Liver (tissue), 9 donors: ENCODE results near the gene HOXA7. TPM values are rescaled to one million over a fixed set of nuclear protein-coding genes. Genes with fewer than 3 reads are reported as not detected.

ENCODE experiments used
- DNase-seq: peaks from one replicate; pipeline ENCODE4 v3.0.0-alpha.2; 2017; ENCODE audit warnings: low spot score
- H3K27ac ChIP-seq, 2 donors: one replicate each; pipeline ENCODE4 v1.7.0; 2013; ENCODE audit warnings: inconsistent platforms in 2 of 2, low read length in 2 of 2, control low read depth in 1 of 2, low read depth in 1 of 2, mild to moderate bottlenecking in 1 of 2
- H3K27me3 ChIP-seq, 4 donors: one replicate each; pipeline versions ENCODE4 v1.6.1 to v1.7.0; 2013; ENCODE audit warnings: low read length in 3 of 4, inconsistent platforms in 1 of 4, mild to moderate bottlenecking in 1 of 4, moderate library complexity in 1 of 4; ENCODE audit not compliant: control insufficient read depth in 4 of 4, insufficient read depth in 4 of 4
- H3K36me3 ChIP-seq, 4 donors: one replicate each; pipeline versions ENCODE4 v1.6.1 to v1.7.0; 2013; ENCODE audit warnings: low read length in 3 of 4, mild to moderate bottlenecking in 3 of 4, low read depth in 1 of 4, moderate library complexity in 1 of 4; ENCODE audit not compliant: control insufficient read depth in 4 of 4, insufficient read depth in 3 of 4
- H3K4me1 ChIP-seq, 4 donors: one replicate each; pipeline versions ENCODE4 v1.6.1 to v1.7.0; 2013; ENCODE audit warnings: low read length in 3 of 4, mild to moderate bottlenecking in 3 of 4, moderate library complexity in 1 of 4; ENCODE audit not compliant: control insufficient read depth in 4 of 4, insufficient read depth in 4 of 4
- H3K4me3 ChIP-seq, 3 donors: one replicate each; pipeline versions ENCODE4 v1.6.1 to v1.7.0; 2013; ENCODE audit warnings: low read length in 3 of 3, control low read depth in 1 of 3, low read depth in 1 of 3, mild to moderate bottlenecking in 1 of 3
- H3K9ac ChIP-seq, 2 donors: one replicate each; pipeline ENCODE4 v1.7.0; 2013; ENCODE audit warnings: low read length in 2 of 2, mild to moderate bottlenecking in 2 of 2, moderate library complexity in 2 of 2, control low read depth in 1 of 2, low read depth in 1 of 2
- H3K9me3 ChIP-seq, 4 donors: one replicate each; pipeline versions ENCODE4 v1.6.1 to v1.7.0; 2013; ENCODE audit warnings: low read length in 3 of 4; ENCODE audit not compliant: control insufficient read depth in 4 of 4
- EGR1 ChIP-seq, 2 donors: IDR thresholded peaks; 2 replicates each; pipeline ENCODE4 v1.6.1; 2016 to 2018; ENCODE audit warnings: antibody characterized with exemption in 2 of 2, low read depth in 2 of 2
- FOXA1 ChIP-seq: IDR thresholded peaks from 2 replicates; pipeline ENCODE4 v1.6.1; 2016; ENCODE audit warnings: antibody characterized with exemption
- FOXA2 ChIP-seq: IDR thresholded peaks from 2 replicates; pipeline ENCODE4 v1.6.1; 2016; ENCODE audit warnings: antibody characterized with exemption
- HNF4A ChIP-seq, 2 donors: conservative IDR thresholded peaks; 2 replicates each; pipeline ENCODE4 v1.6.1; 2016; ENCODE audit warnings: antibody characterized with exemption in 2 of 2, mild to moderate bottlenecking in 2 of 2
- HNF4G ChIP-seq: IDR thresholded peaks from 2 replicates; pipeline ENCODE4 v1.6.1; 2016; ENCODE audit warnings: antibody characterized with exemption
- RAD21 ChIP-seq, 2 donors: IDR thresholded peaks; 2 replicates each; pipeline ENCODE4 v1.6.1; 2016; ENCODE audit warnings: antibody characterized with exemption in 2 of 2, mild to moderate bottlenecking in 2 of 2
- RXRA ChIP-seq, 2 donors: IDR thresholded peaks; 2 replicates each; pipeline ENCODE4 v1.6.1; 2017 to 2018; ENCODE audit warnings: antibody characterized with exemption in 2 of 2, mild to moderate bottlenecking in 1 of 2
- TAF1 ChIP-seq: conservative IDR thresholded peaks from 2 replicates; pipeline ENCODE4 v1.6.1; 2016; ENCODE audit warnings: antibody characterized with exemption, mild to moderate bottlenecking
- WGBS: extraction: QIAGEN DNeasy Blood & Tissue Kit; methylation state at CpG from one replicate; pipeline ENCODE4 v1.1.7; 2013; 5-methylcytosine and 5-hydroxymethylcytosine counted together
- polyA plus RNA-seq, 2 donors: library from polyadenylated mRNA; stranded (reverse) in 1 of 2; unstranded in 1 of 2; fragments of 200-250 nt in 1 of 2; fragments of >200 nt in 1 of 2; fragmentation: Nextera tagmentation in 1 of 2; extraction: Ambion mirVana in 1 of 2; gene quantifications; one replicate each; pipeline versions ENCODE4 v1.2.1 to v1.2.3, GENCODE V29; 2013 to 2015
- total RNA-seq, 2 donors: library from RNA; depleted of rRNA; stranded (reverse); fragments of >200 nt; gene quantifications; one replicate each; pipeline ENCODE4 v1.2.3, GENCODE V29; 2014
- TF ChIP-seq, protein P1 (sequence below): IDR thresholded peaks from 2 replicates; pipeline ENCODE4 v1.6.1; 2016; ENCODE audit warnings: antibody characterized with exemption, mild to moderate bottlenecking
- TF ChIP-seq, protein P2 (sequence below): IDR thresholded peaks from 2 replicates; pipeline ENCODE4 v1.6.1; 2016; ENCODE audit warnings: antibody characterized with exemption
- TF ChIP-seq, protein P3 (sequence below): fragments of 150-350 bp; IDR thresholded peaks from 2 replicates; pipeline ENCODE4 v1.5.1; 2017; ENCODE audit warnings: improper control_type of control experiment, low read depth, low read length; ENCODE audit not compliant: missing input control
- donor health status: healthy.
- donor health status: healthy.
- donor health status: healthy.
- donor health status: healthy.
- donor health status: healthy.

Gene HOXA7
- total and polyA plus RNA-seq, 4 donors, result under 0.01 to 0.05 TPM; not detected in 2

DNA sequence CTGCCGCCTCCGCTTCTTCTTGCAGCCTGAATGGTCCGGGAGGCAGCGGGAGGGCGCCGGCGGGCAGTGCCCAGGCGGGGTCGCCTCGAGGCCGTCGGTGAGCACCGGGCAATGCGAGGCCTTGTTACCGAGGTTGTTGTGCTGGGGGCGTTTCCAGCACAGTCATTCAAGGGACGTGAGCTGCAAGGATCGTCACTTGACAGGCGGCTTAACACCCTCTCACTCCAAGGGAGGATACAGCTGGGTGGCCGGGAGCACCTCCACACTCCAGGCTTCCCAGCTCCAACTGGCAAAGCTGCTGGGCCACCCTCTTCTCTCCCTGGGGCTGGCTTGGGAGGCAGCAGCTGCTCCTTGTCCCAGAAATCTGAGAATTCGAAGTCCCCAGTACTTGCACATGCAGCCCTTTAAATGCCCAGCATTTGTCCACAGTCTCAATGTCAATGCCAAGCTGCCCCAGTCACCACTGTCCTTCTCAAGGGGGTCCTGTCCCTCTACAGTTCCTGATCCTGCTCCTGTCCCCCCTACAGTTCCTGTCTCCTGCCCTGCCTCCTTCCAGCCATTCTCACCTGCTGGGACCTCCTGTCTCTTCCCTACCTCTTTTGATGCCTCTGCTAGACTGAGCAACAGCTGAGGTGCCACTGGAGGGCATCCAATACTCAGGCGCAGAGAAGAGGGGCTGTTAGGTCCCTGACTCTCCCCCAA is 33.0 kb upstream of the HOXA7 start:
- TF ChIP-seq, protein P1, sequence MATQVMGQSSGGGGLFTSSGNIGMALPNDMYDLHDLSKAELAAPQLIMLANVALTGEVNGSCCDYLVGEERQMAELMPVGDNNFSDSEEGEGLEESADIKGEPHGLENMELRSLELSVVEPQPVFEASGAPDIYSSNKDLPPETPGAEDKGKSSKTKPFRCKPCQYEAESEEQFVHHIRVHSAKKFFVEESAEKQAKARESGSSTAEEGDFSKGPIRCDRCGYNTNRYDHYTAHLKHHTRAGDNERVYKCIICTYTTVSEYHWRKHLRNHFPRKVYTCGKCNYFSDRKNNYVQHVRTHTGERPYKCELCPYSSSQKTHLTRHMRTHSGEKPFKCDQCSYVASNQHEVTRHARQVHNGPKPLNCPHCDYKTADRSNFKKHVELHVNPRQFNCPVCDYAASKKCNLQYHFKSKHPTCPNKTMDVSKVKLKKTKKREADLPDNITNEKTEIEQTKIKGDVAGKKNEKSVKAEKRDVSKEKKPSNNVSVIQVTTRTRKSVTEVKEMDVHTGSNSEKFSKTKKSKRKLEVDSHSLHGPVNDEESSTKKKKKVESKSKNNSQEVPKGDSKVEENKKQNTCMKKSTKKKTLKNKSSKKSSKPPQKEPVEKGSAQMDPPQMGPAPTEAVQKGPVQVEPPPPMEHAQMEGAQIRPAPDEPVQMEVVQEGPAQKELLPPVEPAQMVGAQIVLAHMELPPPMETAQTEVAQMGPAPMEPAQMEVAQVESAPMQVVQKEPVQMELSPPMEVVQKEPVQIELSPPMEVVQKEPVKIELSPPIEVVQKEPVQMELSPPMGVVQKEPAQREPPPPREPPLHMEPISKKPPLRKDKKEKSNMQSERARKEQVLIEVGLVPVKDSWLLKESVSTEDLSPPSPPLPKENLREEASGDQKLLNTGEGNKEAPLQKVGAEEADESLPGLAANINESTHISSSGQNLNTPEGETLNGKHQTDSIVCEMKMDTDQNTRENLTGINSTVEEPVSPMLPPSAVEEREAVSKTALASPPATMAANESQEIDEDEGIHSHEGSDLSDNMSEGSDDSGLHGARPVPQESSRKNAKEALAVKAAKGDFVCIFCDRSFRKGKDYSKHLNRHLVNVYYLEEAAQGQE, result no peak
- TF ChIP-seq FOXA2 (no peak), HNF4A (conservative IDR thresholded peaks at IDR 0.05) (no peak), EGR1 (IDR thresholded peaks at IDR 0.05; ENCODE audit: low read depth in 2 of 2) (no peak), TAF1 (no peak), FOXA1 (no peak), RAD21 (IDR thresholded peaks at IDR 0.05) (no peak)
- TF ChIP-seq, protein P2, sequence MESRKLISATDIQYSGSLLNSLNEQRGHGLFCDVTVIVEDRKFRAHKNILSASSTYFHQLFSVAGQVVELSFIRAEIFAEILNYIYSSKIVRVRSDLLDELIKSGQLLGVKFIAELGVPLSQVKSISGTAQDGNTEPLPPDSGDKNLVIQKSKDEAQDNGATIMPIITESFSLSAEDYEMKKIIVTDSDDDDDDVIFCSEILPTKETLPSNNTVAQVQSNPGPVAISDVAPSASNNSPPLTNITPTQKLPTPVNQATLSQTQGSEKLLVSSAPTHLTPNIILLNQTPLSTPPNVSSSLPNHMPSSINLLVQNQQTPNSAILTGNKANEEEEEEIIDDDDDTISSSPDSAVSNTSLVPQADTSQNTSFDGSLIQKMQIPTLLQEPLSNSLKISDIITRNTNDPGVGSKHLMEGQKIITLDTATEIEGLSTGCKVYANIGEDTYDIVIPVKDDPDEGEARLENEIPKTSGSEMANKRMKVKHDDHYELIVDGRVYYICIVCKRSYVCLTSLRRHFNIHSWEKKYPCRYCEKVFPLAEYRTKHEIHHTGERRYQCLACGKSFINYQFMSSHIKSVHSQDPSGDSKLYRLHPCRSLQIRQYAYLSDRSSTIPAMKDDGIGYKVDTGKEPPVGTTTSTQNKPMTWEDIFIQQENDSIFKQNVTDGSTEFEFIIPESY, result no peak
- TF ChIP-seq, protein P3, sequence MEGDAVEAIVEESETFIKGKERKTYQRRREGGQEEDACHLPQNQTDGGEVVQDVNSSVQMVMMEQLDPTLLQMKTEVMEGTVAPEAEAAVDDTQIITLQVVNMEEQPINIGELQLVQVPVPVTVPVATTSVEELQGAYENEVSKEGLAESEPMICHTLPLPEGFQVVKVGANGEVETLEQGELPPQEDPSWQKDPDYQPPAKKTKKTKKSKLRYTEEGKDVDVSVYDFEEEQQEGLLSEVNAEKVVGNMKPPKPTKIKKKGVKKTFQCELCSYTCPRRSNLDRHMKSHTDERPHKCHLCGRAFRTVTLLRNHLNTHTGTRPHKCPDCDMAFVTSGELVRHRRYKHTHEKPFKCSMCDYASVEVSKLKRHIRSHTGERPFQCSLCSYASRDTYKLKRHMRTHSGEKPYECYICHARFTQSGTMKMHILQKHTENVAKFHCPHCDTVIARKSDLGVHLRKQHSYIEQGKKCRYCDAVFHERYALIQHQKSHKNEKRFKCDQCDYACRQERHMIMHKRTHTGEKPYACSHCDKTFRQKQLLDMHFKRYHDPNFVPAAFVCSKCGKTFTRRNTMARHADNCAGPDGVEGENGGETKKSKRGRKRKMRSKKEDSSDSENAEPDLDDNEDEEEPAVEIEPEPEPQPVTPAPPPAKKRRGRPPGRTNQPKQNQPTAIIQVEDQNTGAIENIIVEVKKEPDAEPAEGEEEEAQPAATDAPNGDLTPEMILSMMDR, result no peak
- Histone ChIP-seq H3K4me3 (peak overlapping the region in 1 of 3 donors; percentile 12), H3K36me3 (no peaks in the 10 kb centered on the region), H3K27me3 (peaks cover 3 to 51% (median 36%) of the 10 kb centered on the region in 4 donors), H3K27ac (no peak overlapping the region), H3K9ac (no peak overlapping the region), H3K4me1 (peaks cover 12 to 33% (median 22%) of the 10 kb centered on the region in 4 donors), H3K9me3 (peaks cover 0 to 10% (median under 1%) of the 10 kb centered on the region in 4 donors)
- 10% methylated on average over 22 of the region's 22 CpGs for WGBS
- no peak for DNase-seq

DNA sequence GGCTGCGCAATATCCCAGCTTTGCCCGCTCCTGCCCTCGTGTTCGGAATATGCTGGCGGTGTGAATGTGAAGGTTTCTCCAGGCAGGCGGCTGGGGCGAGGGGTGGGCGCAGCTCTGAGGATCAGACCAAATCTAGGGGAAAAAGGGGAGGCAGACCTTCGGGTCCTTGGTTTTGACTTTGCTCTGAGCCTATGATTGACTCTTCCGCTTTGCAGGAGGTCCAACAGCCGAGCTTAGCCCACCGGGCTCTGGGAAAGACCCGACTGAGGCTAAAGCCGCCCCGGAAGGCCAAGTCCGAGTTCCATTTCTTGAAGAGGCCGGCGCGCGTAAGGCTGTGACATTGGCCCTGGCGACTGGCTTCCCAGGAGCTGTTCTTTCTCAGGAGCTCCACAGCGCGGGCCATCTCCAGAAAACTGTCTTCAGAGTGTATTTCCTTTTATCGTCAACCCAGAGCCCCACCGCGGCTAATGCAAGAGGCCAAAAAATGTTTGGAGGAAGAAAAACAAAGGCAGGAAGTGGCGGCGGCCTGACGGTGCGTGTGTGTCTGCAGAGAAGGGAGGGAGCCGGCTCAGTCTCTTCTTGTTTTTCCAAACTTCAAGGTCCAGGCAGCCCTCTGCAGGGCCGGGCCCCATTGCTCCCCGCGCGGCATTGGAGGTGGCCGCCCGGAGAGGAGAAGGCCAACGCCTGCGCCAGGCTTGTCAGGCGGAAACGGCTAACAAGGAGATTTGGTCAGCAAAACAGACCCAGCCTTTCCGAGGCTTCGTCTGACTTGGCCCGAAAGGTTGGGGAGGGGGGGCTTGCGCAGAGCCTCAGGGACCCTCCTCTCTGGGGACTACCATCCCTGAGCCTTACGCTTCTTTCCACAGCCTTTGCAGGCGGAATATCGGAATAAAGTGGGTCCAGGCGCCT is 32.2 kb upstream of the HOXA7 start:
- H3K27me3 ChIP-seq, result peaks cover 3 to 48% (median 34%) of the 10 kb centered on the region in 4 donors
- 6% methylated on average over 49 of the region's 49 CpGs for WGBS
- TF ChIP-seq RXRA (IDR thresholded peaks at IDR 0.05) (no peak), FOXA2 (no peak), HNF4G (no peak)
- H3K4me1 ChIP-seq, result peaks cover 14 to 34% (median 26%) of the 10 kb centered on the region in 4 donors
- H3K9me3 ChIP-seq, result peaks cover 0 to 10% (median 0%) of the 10 kb centered on the region in 4 donors
- no peak overlapping the region for H3K27ac ChIP-seq
- no peak overlapping the region for H3K9ac ChIP-seq
- DNase-seq, result no peak
- H3K36me3 ChIP-seq, result no peaks in the 10 kb centered on the region
- peak overlapping the region in 1 of 3 donors; percentile 12 for H3K4me3 ChIP-seq
